A673 (cell line): ENCODE measurements around the gene HSPE1. TPM values are rescaled to one million over a fixed set of nuclear protein-coding genes. Genes with fewer than 3 reads are reported as not detected.
"Not testable (repeated sequence)": the region's sequence is repeated elsewhere in the genome, so short reads cannot be mapped to it uniquely, and the experiment has no call there.

Experiments used
- BruUV-seq: library from RNA; stranded (reverse); fragments of 400-500 nt; replicated peaks from 2 replicates; lab custom pipeline; 2021; lab: Mats Ljungman, UMichigan
- CTCF ChIA-PET: fragments of 300-600 bp; sonication (Branson Sonifier 250); formaldehyde crosslinking; loops from one replicate; lab custom pipeline; 2022; ENCODE audit warnings: antibody characterized with exemption; lab: Charles Lee
- POLR2A ChIA-PET: fragments of 300-600 bp; sonication (Branson Sonifier 250); formaldehyde crosslinking; loops from one replicate; lab custom pipeline; 2022; ENCODE audit warnings: antibody characterized with exemption; ENCODE audit not compliant: low non-redundant PET; lab: Charles Lee
- DNase-seq: peaks from one replicate; pipeline ENCODE4 v3.0.0-alpha.2; 2015; ENCODE audit warnings: low spot score
- H3K27ac ChIP-seq: fragments of 200-600 bp; sonication (generic); 2 replicates; pipeline ENCODE4 v1.5.1; 2016; ENCODE audit warnings: mixed run types, low read depth, mild to moderate bottlenecking, mixed read lengths, antibody characterized with exemption, low read length; ENCODE audit not compliant: poor library complexity, severe bottlenecking
- H3K27me3 ChIP-seq: fragments of 200-600 bp; sonication (generic); replicated peaks from 2 replicates; pipeline ENCODE4 v1.6.1; 2017; ENCODE audit warnings: mixed run types, low read depth, mild to moderate bottlenecking, mixed read lengths, antibody characterized with exemption, low read length; ENCODE audit not compliant: insufficient read depth, poor library complexity
- H3K36me3 ChIP-seq: fragments of 200-600 bp; sonication (generic); 2 replicates; pipeline ENCODE4 v1.6.1; 2016; ENCODE audit warnings: mixed run types, mild to moderate bottlenecking, mixed read lengths, antibody characterized with exemption, low read length; ENCODE audit not compliant: insufficient read depth, poor library complexity, severe bottlenecking
- H3K4me1 ChIP-seq: fragments of 200-600 bp; sonication (generic); 2 replicates; pipeline ENCODE4 v1.6.1; 2017; ENCODE audit warnings: mixed run types, mild to moderate bottlenecking, mixed read lengths, antibody characterized with exemption, low read length; ENCODE audit not compliant: insufficient read depth, poor library complexity, severe bottlenecking
- H3K4me3 ChIP-seq: fragments of 200-600 bp; sonication (generic); 2 replicates; pipeline ENCODE4 v1.5.1; 2016; ENCODE audit warnings: low read depth, mixed run types, mild to moderate bottlenecking, mixed read lengths, low read length; ENCODE audit not compliant: poor library complexity, severe bottlenecking
- H3K9me3 ChIP-seq: fragments of 200-600 bp; sonication (generic); 2 replicates; pipeline ENCODE4 v1.6.1; 2016; ENCODE audit warnings: mixed run types, low read depth, mild to moderate bottlenecking, mixed read lengths, antibody characterized with exemption, low read length; ENCODE audit not compliant: poor library complexity, severe bottlenecking
- CTCF ChIP-seq: fragments of 300-800, 200-600 bp; sonication (generic); conservative IDR thresholded peaks from 2 replicates; pipeline ENCODE4 v1.5.1; 2017; ENCODE audit warnings: low read depth, mild to moderate bottlenecking, antibody characterized with exemption, low read length, moderate library complexity, mixed read lengths
- EZH2 ChIP-seq: fragments of 200-600 bp; sonication (generic); IDR thresholded peaks from 2 replicates; pipeline ENCODE4 v1.6.1; 2017; ENCODE audit warnings: borderline replicate concordance, low read depth, mild to moderate bottlenecking, mixed read lengths, antibody characterized with exemption, low read length; ENCODE audit not compliant: poor library complexity, severe bottlenecking
- intact Hi-C: fragments of 100-400 bp; cut with micrococcal nuclease; formaldehyde crosslinking; loops from one replicate; pipeline ENCODE4 v1.10.0; 2022; ENCODE audit not compliant: unreplicated experiment
- total RNA-seq: library from RNA; stranded (reverse); gene quantifications from 2 replicates; pipeline ENCODE4 v1.2.3, GENCODE V29; 2021

Gene HSPE1
- total RNA-seq, 1 experiment from 2014 or later = 356 TPM

GRCh38 chr2:197477797-197478196 lies 22.4 kb upstream of the HSPE1 start:
- no peak overlapping the region for H3K4me3 ChIP-seq
- intact Hi-C loops = no loop called here
- no peaks in the 10 kb centered on the region for H3K4me1 ChIP-seq
- ChIA-PET POLR2A (no interaction called here), CTCF (no interaction called here)
- no peaks in the 10 kb centered on the region for H3K27me3 ChIP-seq
- no peak for DNase-seq
- TF ChIP-seq CTCF (no peak), EZH2 (no peak)
- no peaks in the 10 kb centered on the region for H3K9me3 ChIP-seq
- H3K36me3 ChIP-seq = peaks cover 14% of the 10 kb centered on the region
- BruUV-seq = no TSS peak
- H3K27ac ChIP-seq = no peak overlapping the region

- peaks cover under 1% of the 10 kb centered on the region for H3K36me3 ChIP-seq
- ChIA-PET CTCF (no interaction called here), POLR2A (interaction anchor here (0.6 kb wide), 1 partner anchor 17 kb away, joined by 3 read pairs; no protein-coding TSS in a partner anchor)
- no peak overlapping the region for H3K27ac ChIP-seq
- no peak overlapping the region for H3K4me3 ChIP-seq
- BruUV-seq = no TSS peak
- no peaks in the 10 kb centered on the region for H3K4me1 ChIP-seq
- TF ChIP-seq EZH2 (no peak), CTCF (no peak)
- H3K9me3 ChIP-seq = peaks cover 8% of the 10 kb centered on the region
- H3K27me3 ChIP-seq = no peaks in the 10 kb centered on the region
- intact Hi-C loops = no loop called here
- no peak for DNase-seq
Observed at GRCh38 chr2:197480165-197481036, 19.8 kb upstream of the HSPE1 start.

- peaks cover 35% of the 10 kb centered on the region for H3K36me3 ChIP-seq
- H3K27ac ChIP-seq, H3K4me1 ChIP-seq, DNase-seq, H3K9me3 ChIP-seq, H3K27me3 ChIP-seq, intact Hi-C loops, BruUV-seq, H3K4me3 ChIP-seq: not testable (repeated sequence)
- POLR2A ChIA-PET = interaction anchor here (0.7 kb wide), 1 partner anchor 32 kb away, joined by 6 read pairs; no protein-coding TSS in a partner anchor
- CTCF ChIA-PET = interaction anchor here (0.6 kb wide), 1 partner anchor 16 kb away, joined by 3 read pairs; no protein-coding TSS in a partner anchor
Observed at GRCh38 chr2:197484248-197484647, 15.9 kb upstream of the HSPE1 start.
